GM12878 (cell line): ENCODE measurements around the gene RTL9. TPM values are rescaled to one million over a fixed set of nuclear protein-coding genes. Genes with fewer than 3 reads are reported as not detected.

ENCODE experiments used
- ATAC-seq: fragments of 200-7000 bp; cut with Tn5 transposase; 3 replicates; pipeline ENCODE4 v1.9.1; 2020; ENCODE audit warnings: mild to moderate bottlenecking, moderate library complexity
- BruUV-seq: library from RNA; stranded (reverse); fragments of 400-500 nt; replicated peaks from 2 replicates; lab custom pipeline; 2021; lab: Mats Ljungman, UMichigan
- CTCF ChIA-PET: fragments of 300-600 bp; sonication (Branson Sonifier 250); formaldehyde crosslinking; extraction: SDS; loops from one replicate; lab custom pipeline; 2021; ENCODE audit warnings: inconsistent platforms; lab: Yijun Ruan, JAX
- POLR2A ChIA-PET: fragments of 350-600 bp; formaldehyde crosslinking; extraction: SDS; loops from one replicate; lab custom pipeline; 2021; ENCODE audit warnings: inconsistent platforms; lab: Charles Lee
- RAD21 ChIA-PET: fragments of 300-600 bp; sonication (Branson Sonifier 250); formaldehyde crosslinking; loops from one replicate; lab custom pipeline; 2023; ENCODE audit warnings: antibody characterized with exemption; ENCODE audit not compliant: unreplicated experiment; lab: Charles Lee
- SMC1A ChIA-PET: fragments of 300-600 bp; sonication (Branson Sonifier 250); formaldehyde crosslinking; loops from one replicate; lab custom pipeline; 2023; ENCODE audit not compliant: unreplicated experiment, uncharacterized antibody; lab: Charles Lee
- DNase-seq: peaks from one replicate; pipeline ENCODE4 v3.0.0-alpha.2; 2011; ENCODE audit warnings: low read depth, low spot score
- FAIRE-seq: peaks from 3 replicates; lab custom pipeline; 2011; peaks lifted over from hg19 to GRCh38; lab: Jason Lieb, UNC
- H2AFZ ChIP-seq: 2 replicates; pipeline ENCODE4 v1.6.0; 2011; ENCODE audit warnings: low read depth, low read length, control low read depth; ENCODE audit not compliant: control insufficient read depth
- H3K27ac ChIP-seq: 2 replicates; pipeline ENCODE4 v1.5.1; 2011; ENCODE audit warnings: control low read depth; ENCODE audit not compliant: control insufficient read depth, insufficient read depth
- H3K27me3 ChIP-seq, 2 experiments: replicated peaks in 1 of 2; 2 replicates each; pipeline versions ENCODE4 v1.6.0 to v1.6.1; 2011; ENCODE audit warnings: low read length in 1 of 2; ENCODE audit not compliant: control insufficient read depth in 2 of 2, insufficient read depth in 2 of 2
- H3K36me3 ChIP-seq, 2 experiments: 2 replicates each; pipeline ENCODE4 v1.5.1; 2011; ENCODE audit warnings: low read length in 1 of 2; ENCODE audit not compliant: control insufficient read depth in 2 of 2, insufficient read depth in 2 of 2
- H3K4me1 ChIP-seq: 2 replicates; pipeline ENCODE4 v1.6.1; 2011; ENCODE audit warnings: mild to moderate bottlenecking, low read length, moderate library complexity, mixed read lengths; ENCODE audit not compliant: control insufficient read depth, insufficient read depth
- H3K4me2 ChIP-seq: 2 replicates; pipeline ENCODE4 v1.6.0; 2011; ENCODE audit warnings: control low read depth; ENCODE audit not compliant: control insufficient read depth, insufficient read depth
- H3K4me3 ChIP-seq: fragments of 200-600 bp; sonication (generic); 2 replicates; pipeline ENCODE4 v1.5.1; 2016
- H3K79me2 ChIP-seq: 2 replicates; pipeline ENCODE4 v1.6.0; 2011; ENCODE audit warnings: low read length; ENCODE audit not compliant: control insufficient read depth, insufficient read depth
- H3K9ac ChIP-seq: 2 replicates; pipeline ENCODE4 v1.8.0; 2011; ENCODE audit warnings: low read length, control low read depth, mixed read lengths; ENCODE audit not compliant: control insufficient read depth, insufficient read depth
- H3K9me3 ChIP-seq: replicated peaks from 3 replicates; pipeline ENCODE4 v1.5.1; 2011; ENCODE audit warnings: mild to moderate bottlenecking, low read length; ENCODE audit not compliant: control insufficient read depth, insufficient read depth
- H4K20me1 ChIP-seq: 2 replicates; pipeline ENCODE4 v1.6.0; 2011; ENCODE audit not compliant: control insufficient read depth, insufficient read depth
- CBFB ChIP-seq: IDR thresholded peaks from 2 replicates; pipeline ENCODE4 v1.6.1; 2016; ENCODE audit warnings: antibody characterized with exemption, low read depth
- CHD4 ChIP-seq: fragments of 200-600 bp; sonication (generic); IDR thresholded peaks from 2 replicates; pipeline ENCODE4 v1.6.1; 2016; ENCODE audit warnings: mild to moderate bottlenecking
- DPF2 ChIP-seq: fragments of 450-650 bp; IDR thresholded peaks from 2 replicates; pipeline ENCODE4 v1.6.1; 2017; ENCODE audit warnings: mild to moderate bottlenecking
- E4F1 ChIP-seq: fragments of 450-650 bp; IDR thresholded peaks from 2 replicates; pipeline ENCODE4 v1.6.1; 2018; ENCODE audit warnings: borderline replicate concordance, mild to moderate bottlenecking; ENCODE audit not compliant: partially characterized antibody
- EED ChIP-seq: sonication (generic); IDR thresholded peaks from 2 replicates; pipeline ENCODE4 v1.6.1; 2016; ENCODE audit warnings: antibody characterized with exemption, low read depth
- ETV6 ChIP-seq, 2 experiments: fragments of 450-650 bp in 1 of 2; IDR thresholded peaks in 1 of 2; conservative IDR thresholded peaks in 1 of 2; 2 replicates each; pipeline ENCODE4 v1.6.1; 2014; ENCODE audit warnings: antibody characterized with exemption in 1 of 2, borderline replicate concordance in 1 of 2, low read depth in 1 of 2, mild to moderate bottlenecking in 1 of 2, moderate library complexity in 1 of 2
- KLF5 ChIP-seq: fragments of 450-650 bp; IDR thresholded peaks from 2 replicates; pipeline ENCODE4 v1.6.1; 2014; ENCODE audit warnings: mild to moderate bottlenecking; ENCODE audit not compliant: partially characterized antibody
- NR2F1 ChIP-seq: fragments of 450-650 bp; conservative IDR thresholded peaks from 2 replicates; pipeline ENCODE4 v1.6.1; 2017; ENCODE audit warnings: mild to moderate bottlenecking
- SMAD1 ChIP-seq: fragments of 450-650 bp; IDR thresholded peaks from 2 replicates; pipeline ENCODE4 v1.6.1; 2018; ENCODE audit warnings: mild to moderate bottlenecking, low read depth; ENCODE audit not compliant: partially characterized antibody
- SMARCA5 ChIP-seq: fragments of 450-650 bp; IDR thresholded peaks from 2 replicates; pipeline ENCODE4 v1.6.1; 2017; ENCODE audit warnings: mild to moderate bottlenecking
- ZBED1 ChIP-seq: IDR thresholded peaks from 2 replicates; pipeline ENCODE4 v1.6.1; 2016; ENCODE audit warnings: borderline replicate concordance
- ZNF384 ChIP-seq: IDR thresholded peaks from 2 replicates; pipeline ENCODE4 v1.6.1; 2012; ENCODE audit warnings: low read depth, mild to moderate bottlenecking, low read length, improper control_type of control experiment, borderline replicate concordance
- WGBS: methylation state at CpG from one replicate; pipeline ENCODE4 v1.1.6; 2016; ENCODE audit warnings: low lambda C conversion rate; ENCODE audit not compliant: insufficient replicate concordance, insufficient coverage; ENCODE audit errors: missing lambda C conversion rate; 5-methylcytosine and 5-hydroxymethylcytosine counted together
- in situ Hi-C: fragments of 300-500 bp; cut with MboI; formaldehyde crosslinking; loops from 9 replicates; pipeline ENCODE4 v1.14.3; 2018; ENCODE audit warnings: mixed read lengths
- intact Hi-C: fragments of 100-400 bp; cut with micrococcal nuclease; formaldehyde crosslinking; loops from one replicate; pipeline ENCODE4 v1.14.2; 2022; ENCODE audit not compliant: unreplicated experiment
- polyA plus RNA-seq, 11 experiments: library from polyadenylated mRNA; depleted of rRNA in 4 of 11; unstranded in 6 of 11; stranded (reverse) in 5 of 11; fragments of >200 nt; fragmentation: Nextera tagmentation in 4 of 11; fragmentation: Illumina TruSeq in 1 of 11; extraction: Ambion mirVana in 4 of 11; extraction: Trizol in 1 of 11; gene quantifications; 1 replicate in 1 of 11; 2 replicates in 10 of 11; pipeline versions ENCODE4 v1.2.1 to v1.2.3, GENCODE V29; 2011 to 2016; ENCODE audit warnings: inconsistent platforms in 2 of 11, missing spikeins in 2 of 11, low read depth in 1 of 11
- total RNA-seq, 4 experiments: library from RNA; depleted of rRNA in 3 of 4; stranded (reverse); fragments of >200 nt in 3 of 4; fragmentation: Illumina TruSeq in 1 of 4; extraction: Trizol in 1 of 4; gene quantifications; 2 replicates each; pipeline versions ENCODE4 v1.2.1 to v1.2.3, GENCODE V29; 2013 to 2021
- TF ChIP-seq, protein P1 (sequence below): IDR thresholded peaks from 2 replicates; pipeline ENCODE4 v1.6.1; 2012; ENCODE audit warnings: low read length, inconsistent platforms
- TF ChIP-seq, protein P2 (sequence below): fragments of 450-650 bp; formaldehyde crosslinking; IDR thresholded peaks from 2 replicates; pipeline ENCODE4 v1.4.0; 2020; ENCODE audit warnings: mild to moderate bottlenecking, moderate library complexity
- TF ChIP-seq, protein P3 (sequence below), 3 experiments: IDR thresholded peaks in 2 of 3; conservative IDR thresholded peaks in 1 of 3; 2 replicates each; pipeline ENCODE4 v1.5.1; 2011; ENCODE audit warnings: low read depth in 3 of 3, low read length in 3 of 3, mild to moderate bottlenecking in 3 of 3, control low read depth in 2 of 3, moderate library complexity in 2 of 3, inconsistent platforms in 1 of 3, mixed read lengths in 1 of 3; ENCODE audit not compliant: control insufficient read depth in 2 of 3, insufficient read depth in 1 of 3; ENCODE audit errors: extremely low read depth in 1 of 3

The RTL9 gene
- total and polyA plus RNA-seq, 10 of the 15 experiments (the other 5 are each of a cell fraction or from before 2014, with no cell fraction given) = 0.05 to 1.2 (median 0.17) TPM

- Histone ChIP-seq H3K27me3 (no peaks in the 10 kb centered on the region), H4K20me1 (no peaks in the 10 kb centered on the region), H3K4me2 (peak overlapping the region; percentile 86), H3K9ac (peak overlapping the region; percentile 78), H3K36me3 (no peaks in the 10 kb centered on the region), H3K79me2 (peaks cover 41% of the 10 kb centered on the region), H2AFZ (peak overlapping the region; percentile 75), H3K27ac (peak overlapping the region; percentile 75), H3K4me3 (peak overlapping the region; percentile 64; the same call in 1 of the 2 replicates), H3K4me1 (no peaks in the 10 kb centered on the region; the same call in 1 of the 2 replicates), H3K9me3 (no peaks in the 10 kb centered on the region)
- TSS peak; percentile 74 for BruUV-seq
- DNase-seq (no peak), FAIRE-seq (no peak), ATAC-seq (peak; percentile 33; the same call in 2 of the 3 replicates)
- whole genome bisulfite sequencing = 15% methylated on average over 4 of the region's 4 CpGs
- TF ChIP-seq, protein P1, sequence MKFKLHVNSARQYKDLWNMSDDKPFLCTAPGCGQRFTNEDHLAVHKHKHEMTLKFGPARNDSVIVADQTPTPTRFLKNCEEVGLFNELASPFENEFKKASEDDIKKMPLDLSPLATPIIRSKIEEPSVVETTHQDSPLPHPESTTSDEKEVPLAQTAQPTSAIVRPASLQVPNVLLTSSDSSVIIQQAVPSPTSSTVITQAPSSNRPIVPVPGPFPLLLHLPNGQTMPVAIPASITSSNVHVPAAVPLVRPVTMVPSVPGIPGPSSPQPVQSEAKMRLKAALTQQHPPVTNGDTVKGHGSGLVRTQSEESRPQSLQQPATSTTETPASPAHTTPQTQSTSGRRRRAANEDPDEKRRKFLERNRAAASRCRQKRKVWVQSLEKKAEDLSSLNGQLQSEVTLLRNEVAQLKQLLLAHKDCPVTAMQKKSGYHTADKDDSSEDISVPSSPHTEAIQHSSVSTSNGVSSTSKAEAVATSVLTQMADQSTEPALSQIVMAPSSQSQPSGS = no peak
- TF ChIP-seq ZNF384 (no peak), EED (no peak), SMARCA5 (no peak), KLF5 (no peak), DPF2 (no peak), E4F1 (no peak), SMAD1 (no peak), ETV6 (conservative IDR thresholded peaks at IDR 0.05 in 1 of 2, IDR thresholded peaks at IDR 0.05 in 1 of 2; ENCODE audit: borderline replicate concordance in 1 of 2, low read depth in 1 of 2) (no peak), ZBED1 (no peak), CBFB (no peak), CHD4 (no peak), NR2F1 (no peak)
- TF ChIP-seq, protein P2, sequence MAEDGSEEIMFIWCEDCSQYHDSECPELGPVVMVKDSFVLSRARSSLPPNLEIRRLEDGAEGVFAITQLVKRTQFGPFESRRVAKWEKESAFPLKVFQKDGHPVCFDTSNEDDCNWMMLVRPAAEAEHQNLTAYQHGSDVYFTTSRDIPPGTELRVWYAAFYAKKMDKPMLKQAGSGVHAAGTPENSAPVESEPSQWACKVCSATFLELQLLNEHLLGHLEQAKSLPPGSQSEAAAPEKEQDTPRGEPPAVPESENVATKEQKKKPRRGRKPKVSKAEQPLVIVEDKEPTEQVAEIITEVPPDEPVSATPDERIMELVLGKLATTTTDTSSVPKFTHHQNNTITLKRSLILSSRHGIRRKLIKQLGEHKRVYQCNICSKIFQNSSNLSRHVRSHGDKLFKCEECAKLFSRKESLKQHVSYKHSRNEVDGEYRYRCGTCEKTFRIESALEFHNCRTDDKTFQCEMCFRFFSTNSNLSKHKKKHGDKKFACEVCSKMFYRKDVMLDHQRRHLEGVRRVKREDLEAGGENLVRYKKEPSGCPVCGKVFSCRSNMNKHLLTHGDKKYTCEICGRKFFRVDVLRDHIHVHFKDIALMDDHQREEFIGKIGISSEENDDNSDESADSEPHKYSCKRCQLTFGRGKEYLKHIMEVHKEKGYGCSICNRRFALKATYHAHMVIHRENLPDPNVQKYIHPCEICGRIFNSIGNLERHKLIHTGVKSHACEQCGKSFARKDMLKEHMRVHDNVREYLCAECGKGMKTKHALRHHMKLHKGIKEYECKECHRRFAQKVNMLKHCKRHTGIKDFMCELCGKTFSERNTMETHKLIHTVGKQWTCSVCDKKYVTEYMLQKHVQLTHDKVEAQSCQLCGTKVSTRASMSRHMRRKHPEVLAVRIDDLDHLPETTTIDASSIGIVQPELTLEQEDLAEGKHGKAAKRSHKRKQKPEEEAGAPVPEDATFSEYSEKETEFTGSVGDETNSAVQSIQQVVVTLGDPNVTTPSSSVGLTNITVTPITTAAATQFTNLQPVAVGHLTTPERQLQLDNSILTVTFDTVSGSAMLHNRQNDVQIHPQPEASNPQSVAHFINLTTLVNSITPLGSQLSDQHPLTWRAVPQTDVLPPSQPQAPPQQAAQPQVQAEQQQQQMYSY (CRISPR knock-in tag) = no peak
- TF ChIP-seq, protein P3, sequence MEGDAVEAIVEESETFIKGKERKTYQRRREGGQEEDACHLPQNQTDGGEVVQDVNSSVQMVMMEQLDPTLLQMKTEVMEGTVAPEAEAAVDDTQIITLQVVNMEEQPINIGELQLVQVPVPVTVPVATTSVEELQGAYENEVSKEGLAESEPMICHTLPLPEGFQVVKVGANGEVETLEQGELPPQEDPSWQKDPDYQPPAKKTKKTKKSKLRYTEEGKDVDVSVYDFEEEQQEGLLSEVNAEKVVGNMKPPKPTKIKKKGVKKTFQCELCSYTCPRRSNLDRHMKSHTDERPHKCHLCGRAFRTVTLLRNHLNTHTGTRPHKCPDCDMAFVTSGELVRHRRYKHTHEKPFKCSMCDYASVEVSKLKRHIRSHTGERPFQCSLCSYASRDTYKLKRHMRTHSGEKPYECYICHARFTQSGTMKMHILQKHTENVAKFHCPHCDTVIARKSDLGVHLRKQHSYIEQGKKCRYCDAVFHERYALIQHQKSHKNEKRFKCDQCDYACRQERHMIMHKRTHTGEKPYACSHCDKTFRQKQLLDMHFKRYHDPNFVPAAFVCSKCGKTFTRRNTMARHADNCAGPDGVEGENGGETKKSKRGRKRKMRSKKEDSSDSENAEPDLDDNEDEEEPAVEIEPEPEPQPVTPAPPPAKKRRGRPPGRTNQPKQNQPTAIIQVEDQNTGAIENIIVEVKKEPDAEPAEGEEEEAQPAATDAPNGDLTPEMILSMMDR (IDR thresholded peaks at IDR 0.05 in 2 of 3, conservative IDR thresholded peaks at IDR 0.05 in 1 of 3; ENCODE audit: control insufficient read depth in 2 of 3, extremely low read depth in 1 of 3, insufficient read depth in 1 of 3, low read depth in 3 of 3, low read length in 3 of 3) = no peak
- POLR2A ChIA-PET = interaction anchor here (1.4 kb wide), 1 partner anchor 12 kb away, joined by 4 read pairs; no protein-coding TSS in a partner anchor
- intact Hi-C loops = loop anchor here (2.0 to 5.0 kb wide), 2 partner anchors 94 to 152 kb away; no protein-coding TSS in a partner anchor
- CTCF ChIA-PET = interaction anchor here (1.0 to 1.9 kb wide), 5 partner anchors 9 to 163 kb away, joined by 3 to 8 read pairs (median 4); no protein-coding TSS in a partner anchor
- SMC1A ChIA-PET = interaction anchor here (1.3 to 2.3 kb wide), 2 partner anchors 12 to 159 kb away, joined by 5 to 11 read pairs; no protein-coding TSS in a partner anchor
- RAD21 ChIA-PET = interaction anchor here (1.0 to 3.0 kb wide), 3 partner anchors 40 to 146 kb away, joined by 3 to 8 read pairs (median 3); no protein-coding TSS in a partner anchor
- in situ Hi-C loops = no loop called here
These were observed 40.0 kb upstream of the RTL9 start for GRCh38 chrX:110318664-110318968.
